Neural cell (in vitro differentiated cells): ENCODE data around the gene RGS13. TPM values are rescaled to one million over a fixed set of nuclear protein-coding genes. Genes with fewer than 3 reads are reported as not detected.

ENCODE experiments used
- H2AFZ ChIP-seq: fragments of 200-600, 300-800 bp; sonication (generic), shearing (Covaris generic); 2 replicates; pipeline ENCODE4 v1.6.0; 2014; ENCODE audit warnings: low read depth, mild to moderate bottlenecking, antibody characterized with exemption, low read length, moderate library complexity
- H3F3A ChIP-seq: fragments of 200-600 bp; shearing (Covaris generic); 2 replicates; pipeline ENCODE4 v1.6.1; 2016; ENCODE audit warnings: mild to moderate bottlenecking, moderate library complexity, mixed read lengths, antibody characterized with exemption, low read length; ENCODE audit not compliant: insufficient read depth, poor library complexity, severe bottlenecking
- H3K27ac ChIP-seq: fragments of 200-600, 300-800 bp; sonication (generic), shearing (Covaris generic); 2 replicates; pipeline ENCODE4 v1.5.1; 2014; ENCODE audit warnings: mild to moderate bottlenecking, low read length, moderate library complexity
- H3K27me3 ChIP-seq: fragments of 300-800, 200-600 bp; sonication (generic), shearing (Covaris generic); 2 replicates; pipeline ENCODE4 v1.6.0; 2014; ENCODE audit warnings: mild to moderate bottlenecking, low read depth, low read length, moderate library complexity; ENCODE audit not compliant: insufficient read depth
- H3K36me3 ChIP-seq: fragments of 300-800, 200-600 bp; sonication (generic), shearing (Covaris generic); 2 replicates; pipeline ENCODE4 v1.5.1; 2014; ENCODE audit warnings: mild to moderate bottlenecking, antibody characterized with exemption, low read length, moderate library complexity; ENCODE audit not compliant: insufficient read depth
- H3K4me2 ChIP-seq: fragments of 300-800, 200-600 bp; sonication (generic), shearing (Covaris generic); 2 replicates; pipeline ENCODE4 v1.6.0; 2014; ENCODE audit warnings: mild to moderate bottlenecking, low read length
- H3K4me3 ChIP-seq: fragments of 300-800, 200-600 bp; sonication (generic), shearing (Covaris generic); 2 replicates; pipeline ENCODE4 v1.5.1; 2014; ENCODE audit warnings: mild to moderate bottlenecking, low read length, moderate library complexity
- H3K79me2 ChIP-seq: fragments of 200-600 bp; shearing (Covaris generic); replicated peaks from 2 replicates; pipeline ENCODE4 v1.6.0; 2014; ENCODE audit warnings: mild to moderate bottlenecking, low read length, moderate library complexity; ENCODE audit not compliant: insufficient read depth
- H3K9ac ChIP-seq: fragments of 300-800, 200-600 bp; sonication (generic), shearing (Covaris generic); 2 replicates; pipeline ENCODE4 v1.6.1; 2016; ENCODE audit warnings: mild to moderate bottlenecking, low read length, mixed read lengths
- H3K9me2 ChIP-seq: fragments of 200-600 bp; shearing (Covaris generic); 2 replicates; pipeline ENCODE4 v1.6.1; 2016; ENCODE audit warnings: mild to moderate bottlenecking, low read length, mixed read lengths; ENCODE audit not compliant: insufficient read depth
- H3K9me3 ChIP-seq: fragments of 200-600, 300-800 bp; sonication (generic), shearing (Covaris generic); 2 replicates; pipeline ENCODE4 v1.6.1; 2016; ENCODE audit warnings: mild to moderate bottlenecking, mixed run types, low read length, moderate library complexity, mixed read lengths
- H4K20me1 ChIP-seq: fragments of 200-600 bp; shearing (Covaris generic); 2 replicates; pipeline ENCODE4 v1.6.1; 2016; ENCODE audit warnings: mild to moderate bottlenecking, mixed run types; ENCODE audit not compliant: insufficient read depth
- CTCF ChIP-seq: fragments of 450-650 bp; IDR thresholded peaks from 2 replicates; pipeline ENCODE4 v1.5.1; 2014; ENCODE audit warnings: antibody characterized with exemption, mild to moderate bottlenecking, moderate library complexity; ENCODE audit not compliant: poor library complexity, severe bottlenecking
- EP300 ChIP-seq: fragments of 450-650 bp; conservative IDR thresholded peaks from 2 replicates; pipeline ENCODE4 v1.6.1; 2014; ENCODE audit warnings: antibody characterized with exemption, mild to moderate bottlenecking, moderate library complexity; ENCODE audit not compliant: poor library complexity, severe bottlenecking
- EZH2 ChIP-seq: fragments of 200-600, 300-800 bp; shearing (Covaris generic), sonication (generic); IDR thresholded peaks from 2 replicates; pipeline ENCODE4 v1.6.1; 2014; ENCODE audit warnings: antibody characterized with exemption, low read length, borderline replicate concordance, mild to moderate bottlenecking; ENCODE audit not compliant: insufficient read depth, poor library complexity, severe bottlenecking
- MXI1 ChIP-seq: fragments of 450-650 bp; conservative IDR thresholded peaks from 2 replicates; pipeline ENCODE4 v1.6.1; 2014; ENCODE audit warnings: antibody characterized with exemption, mild to moderate bottlenecking; ENCODE audit not compliant: poor library complexity, severe bottlenecking
- POLR2AphosphoS5 ChIP-seq: IDR thresholded peaks from 2 replicates; pipeline ENCODE4 v1.6.1; 2012
- RAD21 ChIP-seq: fragments of 450-650 bp; conservative IDR thresholded peaks from 2 replicates; pipeline ENCODE4 v1.6.1; 2014; ENCODE audit warnings: antibody characterized with exemption, mild to moderate bottlenecking, moderate library complexity
- REST ChIP-seq: IDR thresholded peaks from 2 replicates; pipeline ENCODE4 v1.6.1; 2012; ENCODE audit warnings: borderline replicate concordance
- SMC3 ChIP-seq: fragments of 450-650 bp; conservative IDR thresholded peaks from 2 replicates; pipeline ENCODE4 v1.6.1; 2014; ENCODE audit warnings: antibody characterized with exemption, mild to moderate bottlenecking, moderate library complexity; ENCODE audit not compliant: poor library complexity
- TAF1 ChIP-seq: IDR thresholded peaks from 2 replicates; pipeline ENCODE4 v1.6.1; 2012; ENCODE audit warnings: low read depth
- polyA minus RNA-seq: library from RNA; depleted of rRNA, polyadenylated mRNA; stranded (reverse); fragments of >200 nt; gene quantifications from 2 replicates; pipeline ENCODE4 v1.2.3, GENCODE V29; 2014
- polyA plus RNA-seq: library from polyadenylated mRNA; depleted of rRNA; stranded (reverse); fragments of >200 nt; gene quantifications from 2 replicates; pipeline ENCODE4 v1.2.3, GENCODE V29; 2014

Gene RGS13
- polyA plus RNA-seq, result not detected in 2 replicates
- not detected in 2 replicates for polyA minus RNA-seq

GRCh38 chr1:192635939-192636338 is at the start of gene RGS13:
Gene RGS13 (plus strand): TSS chr1:192636147. CDS start chr1:192644335, 8,188 bp downstream.
- Histone ChIP-seq H3K79me2 (no peaks in the 10 kb centered on the region), H4K20me1 (no peaks in the 10 kb centered on the region), H3K4me3 (no peak within 1 kb of the TSS), H3K36me3 (no peaks in the 10 kb centered on the region), H3K4me2 (no peak within 1 kb of the TSS), H3K27me3 (no peaks in the 10 kb centered on the region), H3K27ac (no peak within 1 kb of the TSS), H3K9me2 (no peaks in the 10 kb centered on the region), H3F3A (no peaks in the 10 kb centered on the region), H2AFZ (no peak within 1 kb of the TSS), H3K9me3 (no peaks in the 10 kb centered on the region), H3K9ac (no peak within 1 kb of the TSS)
- no peak for TF ChIP-seq EZH2
- no peak for TF ChIP-seq MXI1
- TF ChIP-seq RAD21, result no peak
- no peak for TF ChIP-seq CTCF
- TF ChIP-seq TAF1, result no peak
- no peak for TF ChIP-seq POLR2AphosphoS5
- no peak for TF ChIP-seq REST

- Histone ChIP-seq H3K4me3 (no peak overlapping the region), H2AFZ (no peak overlapping the region), H3F3A (no peaks in the 10 kb centered on the region), H3K4me2 (no peak overlapping the region), H3K79me2 (no peaks in the 10 kb centered on the region), H3K9me3 (no peaks in the 10 kb centered on the region), H3K9me2 (no peaks in the 10 kb centered on the region), H3K27me3 (no peaks in the 10 kb centered on the region), H3K9ac (no peak overlapping the region), H3K27ac (no peak overlapping the region), H3K36me3 (no peaks in the 10 kb centered on the region), H4K20me1 (no peaks in the 10 kb centered on the region)
- TF ChIP-seq EP300 (no peak), RAD21 (no peak), TAF1 (no peak), CTCF (no peak), REST (no peak), MXI1 (no peak), SMC3 (no peak), POLR2AphosphoS5 (no peak), EZH2 (no peak)
Observed at GRCh38 chr1:192587386-192588266, 48.3 kb upstream of the RGS13 start.
